DND-41 (cell line): Measurements from ENCODE around the gene MGAT5B.

Experiments used
- ATAC-seq: fragments of 200-7000 bp; cut with Tn5 transposase; 3 replicates; pipeline ENCODE4 v1.9.1; 2021; ENCODE audit warnings: low read depth; ENCODE audit not compliant: insufficient read depth
- DNase-seq: peaks from one replicate; pipeline ENCODE4 v3.0.0-alpha.2; 2020
- H2AFZ ChIP-seq: 2 replicates; pipeline ENCODE4 v1.6.0; 2012; ENCODE audit warnings: low read depth, low read length
- H3K27ac ChIP-seq: 2 replicates; pipeline ENCODE4 v1.5.1; 2012; ENCODE audit warnings: low read length, inconsistent platforms
- H3K27me3 ChIP-seq: fragments of 200-600 bp; sonication (generic); 2 replicates; pipeline ENCODE4 v1.6.0; 2012; ENCODE audit warnings: low read length, mild to moderate bottlenecking, inconsistent platforms; ENCODE audit not compliant: insufficient read depth, poor library complexity
- H3K36me3 ChIP-seq: 2 replicates; pipeline ENCODE4 v1.5.1; 2012; ENCODE audit warnings: low read length, inconsistent platforms; ENCODE audit not compliant: insufficient read depth
- H3K4me1 ChIP-seq: 2 replicates; pipeline ENCODE4 v1.5.1; 2012; ENCODE audit warnings: mild to moderate bottlenecking, low read length; ENCODE audit not compliant: insufficient read depth
- H3K4me2 ChIP-seq: 2 replicates; pipeline ENCODE4 v1.6.0; 2012; ENCODE audit warnings: mild to moderate bottlenecking, moderate library complexity, low read length, inconsistent platforms; ENCODE audit not compliant: insufficient read depth
- H3K4me3 ChIP-seq, 2 experiments: fragments of 200-600 bp in 1 of 2; shearing (Covaris generic) in 1 of 2; 2 replicates each; pipeline ENCODE4 v1.5.1; 2012 to 2016; ENCODE audit warnings: inconsistent platforms in 2 of 2, low read length in 2 of 2, mild to moderate bottlenecking in 2 of 2, low read depth in 1 of 2, moderate library complexity in 1 of 2
- H3K79me2 ChIP-seq: 2 replicates; pipeline ENCODE4 v1.6.0; 2012; ENCODE audit warnings: low read length, inconsistent platforms; ENCODE audit not compliant: insufficient read depth
- H3K9ac ChIP-seq: 2 replicates; pipeline ENCODE4 v1.6.0; 2012; ENCODE audit warnings: low read depth, mild to moderate bottlenecking, inconsistent platforms, low read length, moderate library complexity
- H3K9me3 ChIP-seq: 2 replicates; pipeline ENCODE4 v1.5.1; 2012; ENCODE audit warnings: low read length, moderate library complexity, mild to moderate bottlenecking, inconsistent platforms; ENCODE audit not compliant: insufficient read depth, severe bottlenecking
- H4K20me1 ChIP-seq: 2 replicates; pipeline ENCODE4 v1.6.0; 2012; ENCODE audit warnings: low read length; ENCODE audit not compliant: insufficient read depth
- EZH2 ChIP-seq: IDR thresholded peaks from 3 replicates; pipeline ENCODE4 v1.6.1; 2012; ENCODE audit warnings: borderline replicate concordance, low read depth, mild to moderate bottlenecking, moderate library complexity, low read length, inconsistent platforms; ENCODE audit not compliant: severe bottlenecking
- TF ChIP-seq, protein P1 (sequence below): IDR thresholded peaks from 2 replicates; pipeline ENCODE4 v1.5.1; 2012; ENCODE audit warnings: borderline replicate concordance, low read length, moderate library complexity, mild to moderate bottlenecking; ENCODE audit not compliant: poor library complexity, severe bottlenecking; ENCODE audit errors: extremely low read depth

Gene MGAT5B

GRCh38 chr17:76824093-76824492 lies 44.1 kb upstream of the MGAT5B start:
- ATAC-seq (no peak), DNase-seq (no peak)
- Histone ChIP-seq H3K9ac (no peak overlapping the region), H3K4me2 (no peak overlapping the region), H3K9me3 (no peaks in the 10 kb centered on the region), H3K27me3 (no peaks in the 10 kb centered on the region), H3K4me1 (peaks cover 12% of the 10 kb centered on the region), H4K20me1 (no peaks in the 10 kb centered on the region), H3K36me3 (no peaks in the 10 kb centered on the region), H2AFZ (no peak overlapping the region), H3K4me3 (no peak overlapping the region), H3K79me2 (no peaks in the 10 kb centered on the region), H3K27ac (no peak overlapping the region)
- TF ChIP-seq, protein P1, sequence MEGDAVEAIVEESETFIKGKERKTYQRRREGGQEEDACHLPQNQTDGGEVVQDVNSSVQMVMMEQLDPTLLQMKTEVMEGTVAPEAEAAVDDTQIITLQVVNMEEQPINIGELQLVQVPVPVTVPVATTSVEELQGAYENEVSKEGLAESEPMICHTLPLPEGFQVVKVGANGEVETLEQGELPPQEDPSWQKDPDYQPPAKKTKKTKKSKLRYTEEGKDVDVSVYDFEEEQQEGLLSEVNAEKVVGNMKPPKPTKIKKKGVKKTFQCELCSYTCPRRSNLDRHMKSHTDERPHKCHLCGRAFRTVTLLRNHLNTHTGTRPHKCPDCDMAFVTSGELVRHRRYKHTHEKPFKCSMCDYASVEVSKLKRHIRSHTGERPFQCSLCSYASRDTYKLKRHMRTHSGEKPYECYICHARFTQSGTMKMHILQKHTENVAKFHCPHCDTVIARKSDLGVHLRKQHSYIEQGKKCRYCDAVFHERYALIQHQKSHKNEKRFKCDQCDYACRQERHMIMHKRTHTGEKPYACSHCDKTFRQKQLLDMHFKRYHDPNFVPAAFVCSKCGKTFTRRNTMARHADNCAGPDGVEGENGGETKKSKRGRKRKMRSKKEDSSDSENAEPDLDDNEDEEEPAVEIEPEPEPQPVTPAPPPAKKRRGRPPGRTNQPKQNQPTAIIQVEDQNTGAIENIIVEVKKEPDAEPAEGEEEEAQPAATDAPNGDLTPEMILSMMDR = no peak
- no peak for TF ChIP-seq EZH2

DNA sequence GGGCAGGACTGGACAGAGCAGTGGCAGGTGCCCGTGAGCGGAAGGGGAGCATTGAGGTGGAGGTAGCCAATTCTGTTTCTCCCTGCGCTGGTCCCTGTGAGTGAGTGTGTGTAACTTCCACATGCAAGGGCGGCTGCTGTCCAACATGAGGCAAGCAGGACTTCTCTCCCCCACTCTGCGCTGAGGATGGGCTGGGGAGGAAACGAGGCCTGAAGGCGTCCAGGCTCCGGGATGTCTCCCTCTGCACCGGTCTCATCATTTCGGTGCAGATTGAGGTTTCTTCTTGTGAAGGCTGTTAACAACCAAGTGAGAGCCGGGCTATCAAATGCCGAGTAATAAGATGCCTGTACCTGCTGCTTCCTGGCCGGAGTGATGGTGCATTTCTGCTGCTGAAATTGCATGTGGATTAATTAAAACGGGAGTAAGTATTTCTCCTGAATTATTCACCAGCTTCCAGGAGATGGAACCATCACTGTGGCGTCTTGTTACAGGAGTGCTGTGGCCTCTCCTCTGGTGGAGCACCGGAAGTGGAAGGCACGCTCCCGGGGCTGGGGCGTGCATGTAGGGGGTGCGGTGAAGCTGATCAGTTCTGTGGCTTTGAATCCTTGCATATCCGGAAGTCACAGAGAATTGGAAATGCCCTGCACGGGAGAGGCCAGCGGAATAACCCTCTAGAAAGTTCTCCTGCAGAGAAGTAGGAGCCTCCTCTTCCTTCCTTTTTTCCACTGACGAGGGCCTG lies 41.7 kb upstream of the MGAT5B start:
- H3K36me3 ChIP-seq = no peaks in the 10 kb centered on the region
- no peak for ATAC-seq

GRCh38 chr17:76827736-76828135 lies 40.5 kb upstream of the MGAT5B start:
- Histone ChIP-seq H4K20me1 (no peaks in the 10 kb centered on the region), H3K27ac (no peak overlapping the region), H3K9ac (no peak overlapping the region), H3K36me3 (no peaks in the 10 kb centered on the region), H3K4me1 (no peaks in the 10 kb centered on the region), H3K4me2 (no peak overlapping the region), H3K79me2 (no peaks in the 10 kb centered on the region), H3K27me3 (no peaks in the 10 kb centered on the region), H3K4me3 (no peak overlapping the region), H2AFZ (no peak overlapping the region), H3K9me3 (no peaks in the 10 kb centered on the region)
- ATAC-seq (no peak), DNase-seq (no peak)
- TF ChIP-seq, protein P1 = no peak
- TF ChIP-seq EZH2 = no peak

More for the DNA sequence above, 41.7 kb upstream of the MGAT5B start:
- Histone ChIP-seq H3K4me3 (no peak overlapping the region), H4K20me1 (no peaks in the 10 kb centered on the region), H3K79me2 (no peaks in the 10 kb centered on the region), H2AFZ (no peak overlapping the region), H3K9ac (no peak overlapping the region), H3K9me3 (no peaks in the 10 kb centered on the region), H3K27me3 (no peaks in the 10 kb centered on the region), H3K4me1 (no peaks in the 10 kb centered on the region), H3K27ac (no peak overlapping the region), H3K4me2 (no peak overlapping the region)
- DNase-seq = no peak
- TF ChIP-seq, protein P1 = no peak
- TF ChIP-seq EZH2 = no peak
